ENCODE measurements around the gene CRHR2. TPM values are rescaled to one million over a fixed set of nuclear protein-coding genes. Genes with fewer than 3 reads are reported as not detected.
A peak's percentile ranks its signal among the peaks of the same experiment; 100 is the strongest.

Gene CRHR2
- total and polyA plus RNA-seq, 2 experiments from 2014 or later: 0.14 to 1.4 TPM

- TF ChIP-seq, protein P1, sequence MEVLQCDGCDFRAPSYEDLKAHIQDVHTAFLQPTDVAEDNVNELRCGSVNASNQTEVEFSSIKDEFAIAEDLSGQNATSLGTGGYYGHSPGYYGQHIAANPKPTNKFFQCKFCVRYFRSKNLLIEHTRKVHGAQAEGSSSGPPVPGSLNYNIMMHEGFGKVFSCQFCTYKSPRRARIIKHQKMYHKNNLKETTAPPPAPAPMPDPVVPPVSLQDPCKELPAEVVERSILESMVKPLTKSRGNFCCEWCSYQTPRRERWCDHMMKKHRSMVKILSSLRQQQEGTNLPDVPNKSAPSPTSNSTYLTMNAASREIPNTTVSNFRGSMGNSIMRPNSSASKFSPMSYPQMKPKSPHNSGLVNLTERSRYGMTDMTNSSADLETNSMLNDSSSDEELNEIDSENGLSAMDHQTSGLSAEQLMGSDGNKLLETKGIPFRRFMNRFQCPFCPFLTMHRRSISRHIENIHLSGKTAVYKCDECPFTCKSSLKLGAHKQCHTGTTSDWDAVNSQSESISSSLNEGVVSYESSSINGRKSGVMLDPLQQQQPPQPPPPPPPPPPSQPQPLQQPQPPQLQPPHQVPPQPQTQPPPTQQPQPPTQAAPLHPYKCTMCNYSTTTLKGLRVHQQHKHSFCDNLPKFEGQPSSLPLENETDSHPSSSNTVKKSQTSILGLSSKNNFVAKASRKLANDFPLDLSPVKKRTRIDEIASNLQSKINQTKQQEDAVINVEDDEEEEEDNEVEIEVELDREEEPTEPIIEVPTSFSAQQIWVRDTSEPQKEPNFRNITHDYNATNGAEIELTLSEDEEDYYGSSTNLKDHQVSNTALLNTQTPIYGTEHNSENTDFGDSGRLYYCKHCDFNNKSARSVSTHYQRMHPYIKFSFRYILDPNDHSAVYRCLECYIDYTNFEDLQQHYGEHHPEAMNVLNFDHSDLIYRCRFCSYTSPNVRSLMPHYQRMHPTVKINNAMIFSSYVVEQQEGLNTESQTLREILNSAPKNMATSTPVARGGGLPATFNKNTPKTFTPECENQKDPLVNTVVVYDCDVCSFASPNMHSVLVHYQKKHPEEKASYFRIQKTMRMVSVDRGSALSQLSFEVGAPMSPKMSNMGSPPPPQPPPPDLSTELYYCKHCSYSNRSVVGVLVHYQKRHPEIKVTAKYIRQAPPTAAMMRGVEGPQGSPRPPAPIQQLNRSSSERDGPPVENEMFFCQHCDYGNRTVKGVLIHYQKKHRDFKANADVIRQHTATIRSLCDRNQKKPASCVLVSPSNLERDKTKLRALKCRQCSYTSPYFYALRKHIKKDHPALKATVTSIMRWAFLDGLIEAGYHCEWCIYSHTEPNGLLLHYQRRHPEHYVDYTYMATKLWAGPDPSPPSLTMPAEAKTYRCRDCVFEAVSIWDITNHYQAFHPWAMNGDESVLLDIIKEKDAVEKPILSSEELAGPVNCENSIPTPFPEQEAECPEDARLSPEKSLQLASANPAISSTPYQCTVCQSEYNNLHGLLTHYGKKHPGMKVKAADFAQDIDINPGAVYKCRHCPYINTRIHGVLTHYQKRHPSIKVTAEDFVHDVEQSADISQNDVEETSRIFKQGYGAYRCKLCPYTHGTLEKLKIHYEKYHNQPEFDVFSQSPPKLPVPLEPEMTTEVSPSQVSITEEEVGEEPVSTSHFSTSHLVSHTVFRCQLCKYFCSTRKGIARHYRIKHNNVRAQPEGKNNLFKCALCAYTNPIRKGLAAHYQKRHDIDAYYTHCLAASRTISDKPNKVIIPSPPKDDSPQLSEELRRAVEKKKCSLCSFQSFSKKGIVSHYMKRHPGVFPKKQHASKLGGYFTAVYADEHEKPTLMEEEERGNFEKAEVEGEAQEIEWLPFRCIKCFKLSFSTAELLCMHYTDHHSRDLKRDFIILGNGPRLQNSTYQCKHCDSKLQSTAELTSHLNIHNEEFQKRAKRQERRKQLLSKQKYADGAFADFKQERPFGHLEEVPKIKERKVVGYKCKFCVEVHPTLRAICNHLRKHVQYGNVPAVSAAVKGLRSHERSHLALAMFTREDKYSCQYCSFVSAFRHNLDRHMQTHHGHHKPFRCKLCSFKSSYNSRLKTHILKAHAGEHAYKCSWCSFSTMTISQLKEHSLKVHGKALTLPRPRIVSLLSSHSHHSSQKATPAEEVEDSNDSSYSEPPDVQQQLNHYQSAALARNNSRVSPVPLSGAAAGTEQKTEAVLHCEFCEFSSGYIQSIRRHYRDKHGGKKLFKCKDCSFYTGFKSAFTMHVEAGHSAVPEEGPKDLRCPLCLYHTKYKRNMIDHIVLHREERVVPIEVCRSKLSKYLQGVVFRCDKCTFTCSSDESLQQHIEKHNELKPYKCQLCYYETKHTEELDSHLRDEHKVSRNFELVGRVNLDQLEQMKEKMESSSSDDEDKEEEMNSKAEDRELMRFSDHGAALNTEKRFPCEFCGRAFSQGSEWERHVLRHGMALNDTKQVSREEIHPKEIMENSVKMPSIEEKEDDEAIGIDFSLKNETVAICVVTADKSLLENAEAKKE (CRISPR knock-in tag; IDR thresholded peaks at IDR 0.05): no peak
- no peak for TF ChIP-seq EZH2phosphoT487 (IDR thresholded peaks at IDR 0.05; ENCODE audit: unreplicated experiment)
- TF ChIP-seq NANOG (IDR thresholded peaks at IDR 0.05; ENCODE audit: borderline replicate concordance): no peak
- TF ChIP-seq ETS1 (IDR thresholded peaks at IDR 0.05): no peak
Observed at GRCh38 chr7:30687604-30688003, 5.3 kb upstream of the CRHR2 start (continued).

DNA sequence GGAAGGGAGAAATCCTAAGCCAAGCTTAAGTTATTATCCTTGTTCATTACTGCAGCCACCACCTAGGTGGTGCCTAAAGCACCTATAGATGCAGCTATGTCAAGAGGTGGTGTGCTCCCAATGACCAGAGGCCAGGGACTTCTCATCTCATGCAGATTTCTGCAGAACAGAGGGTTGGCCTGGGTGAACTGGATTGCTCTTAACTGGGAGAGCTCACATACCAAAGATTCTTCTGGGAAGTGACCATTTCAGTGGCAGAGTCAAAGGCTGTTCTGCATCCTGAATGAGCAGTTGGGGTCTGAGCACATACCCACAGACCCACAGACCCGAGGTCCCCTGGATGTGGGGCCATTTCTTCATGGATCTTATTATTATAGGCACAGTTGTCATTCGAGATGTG lies 2.1 kb upstream of the CRHR2 start:
- H3K27me3 Mint-ChIP-seq (ENCODE audit: insufficient read depth, low read depth, poor library complexity): peaks cover 38% of the 10 kb centered on the region
- H4K20me1 ChIP-seq (replicated peaks; ENCODE audit: insufficient read depth): no peaks in the 10 kb centered on the region

More for the DNA sequence above, 2.1 kb upstream of the CRHR2 start:
- Histone ChIP-seq H3K4me3 (no peak overlapping the region), H3K27ac (ENCODE audit: low read depth) (no peak overlapping the region), H3K4me2 (no peak overlapping the region), H3K27me3 (ENCODE audit: insufficient read depth) (peaks cover 47% of the 10 kb centered on the region), H3K9me2 (ENCODE audit: insufficient read depth) (no peaks in the 10 kb centered on the region), H3K4me1 (ENCODE audit: insufficient read depth) (peaks cover 15% of the 10 kb centered on the region; the same call in 1 of the 2 replicates), H2AFZ (no peak overlapping the region), H3F3A (replicated peaks; ENCODE audit: low read depth) (no peaks in the 10 kb centered on the region), H3K36me3 (ENCODE audit: insufficient read depth) (no peaks in the 10 kb centered on the region), H3K79me2 (replicated peaks; ENCODE audit: insufficient read depth) (no peaks in the 10 kb centered on the region)
- TF ChIP-seq CREB1 (CRISPR knock-in tag; IDR thresholded peaks at IDR 0.05; ENCODE audit: low read depth) (no peak), STAT1 (IDR thresholded peaks at IDR 0.05; ENCODE audit: unreplicated experiment) (no peak), NANOG (IDR thresholded peaks at IDR 0.05; ENCODE audit: borderline replicate concordance) (no peak), ETS1 (IDR thresholded peaks at IDR 0.05) (no peak), EZH2 (IDR thresholded peaks at IDR 0.05; ENCODE audit: low read depth, unreplicated experiment) (no peak), EZH2phosphoT487 (IDR thresholded peaks at IDR 0.05; ENCODE audit: unreplicated experiment) (no peak)
- no peak overlapping the region for H3K27ac Mint-ChIP-seq
- H3K4me1 Mint-ChIP-seq: peaks cover 35% of the 10 kb centered on the region
- no peak overlapping the region for H3K4me3 Mint-ChIP-seq
- ATAC-seq (no peak), DNase-seq (ENCODE audit: low spot score) (peak; percentile 62)
- no peaks in the 10 kb centered on the region for H3K9me3 Mint-ChIP-seq
- H3K36me3 Mint-ChIP-seq (ENCODE audit: low read depth): no peaks in the 10 kb centered on the region; the same call in 2 of the 3 replicates

All from GM23338 (cell line).